Omental fat pad (tissue), 4 donors: Measurements from ENCODE around the gene LCOR. TPM values are rescaled to one million over a fixed set of nuclear protein-coding genes. Genes with fewer than 3 reads are reported as not detected.

Experiments
- ATAC-seq: fragments of 150-250 bp; one replicate; pipeline ENCODE4 v1.9.1; 2016; ENCODE audit warnings: mild to moderate bottlenecking, moderate library complexity; ENCODE audit not compliant: low FRiP score
- DNase-seq: peaks from one replicate; pipeline ENCODE4 v3.0.0-alpha.2; 2019; ENCODE audit warnings: low spot score
- total RNA-seq, 4 donors: library from RNA; depleted of rRNA; stranded (reverse); fragments of >200 nt; gene quantifications; one replicate each; pipeline ENCODE4 v1.1.0, GENCODE V29; 2016
- TF ChIP-seq, protein P1 (sequence below), 3 donors: fragments of 450-650 bp; IDR thresholded peaks; one replicate each; pipeline ENCODE4 v1.5.1; 2016 to 2017; ENCODE audit warnings: antibody characterized with exemption in 3 of 3, mild to moderate bottlenecking in 3 of 3, moderate library complexity in 2 of 3

LCOR gene
- total RNA-seq, 4 donors from 2014 or later: 19.1 to 82.0 (median 24.7) TPM

DNA sequence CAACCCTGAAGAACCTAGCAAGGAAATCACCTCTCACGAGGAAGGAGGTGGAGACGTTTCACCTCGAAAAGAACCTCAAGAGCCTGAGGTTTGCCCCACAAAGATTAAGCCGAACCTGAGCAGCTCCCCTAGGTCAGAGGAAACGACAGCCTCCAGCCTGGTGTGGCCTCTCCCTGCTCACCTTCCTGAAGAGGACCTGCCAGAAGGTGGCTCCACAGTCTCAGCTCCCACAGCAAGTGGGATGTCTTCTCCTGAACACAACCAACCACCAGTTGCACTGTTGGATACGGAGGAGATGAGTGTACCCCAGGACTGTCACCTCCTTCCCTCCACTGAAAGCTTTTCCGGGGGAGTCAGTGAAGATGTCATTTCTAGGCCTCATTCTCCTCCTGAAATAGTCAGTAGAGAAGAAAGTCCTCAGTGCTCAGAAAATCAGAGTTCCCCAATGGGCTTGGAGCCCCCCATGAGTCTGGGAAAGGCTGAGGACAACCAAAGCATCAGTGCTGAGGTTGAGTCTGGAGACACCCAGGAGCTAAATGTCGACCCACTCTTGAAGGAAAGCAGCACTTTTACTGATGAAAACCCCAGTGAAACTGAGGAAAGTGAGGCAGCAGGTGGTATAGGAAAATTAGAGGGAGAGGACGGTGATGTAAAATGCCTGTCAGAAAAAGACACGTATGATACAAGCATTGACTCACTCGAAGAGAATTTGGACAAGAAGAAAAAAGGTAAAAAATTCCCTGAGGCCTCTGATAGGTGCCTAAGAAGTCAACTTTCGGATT is 150.2 kb downstream of the LCOR start:
- DNase-seq (no peak), ATAC-seq (no peak)
- TF ChIP-seq, protein P1, sequence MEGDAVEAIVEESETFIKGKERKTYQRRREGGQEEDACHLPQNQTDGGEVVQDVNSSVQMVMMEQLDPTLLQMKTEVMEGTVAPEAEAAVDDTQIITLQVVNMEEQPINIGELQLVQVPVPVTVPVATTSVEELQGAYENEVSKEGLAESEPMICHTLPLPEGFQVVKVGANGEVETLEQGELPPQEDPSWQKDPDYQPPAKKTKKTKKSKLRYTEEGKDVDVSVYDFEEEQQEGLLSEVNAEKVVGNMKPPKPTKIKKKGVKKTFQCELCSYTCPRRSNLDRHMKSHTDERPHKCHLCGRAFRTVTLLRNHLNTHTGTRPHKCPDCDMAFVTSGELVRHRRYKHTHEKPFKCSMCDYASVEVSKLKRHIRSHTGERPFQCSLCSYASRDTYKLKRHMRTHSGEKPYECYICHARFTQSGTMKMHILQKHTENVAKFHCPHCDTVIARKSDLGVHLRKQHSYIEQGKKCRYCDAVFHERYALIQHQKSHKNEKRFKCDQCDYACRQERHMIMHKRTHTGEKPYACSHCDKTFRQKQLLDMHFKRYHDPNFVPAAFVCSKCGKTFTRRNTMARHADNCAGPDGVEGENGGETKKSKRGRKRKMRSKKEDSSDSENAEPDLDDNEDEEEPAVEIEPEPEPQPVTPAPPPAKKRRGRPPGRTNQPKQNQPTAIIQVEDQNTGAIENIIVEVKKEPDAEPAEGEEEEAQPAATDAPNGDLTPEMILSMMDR (IDR thresholded peaks at IDR 0.05): no peak

DNA sequence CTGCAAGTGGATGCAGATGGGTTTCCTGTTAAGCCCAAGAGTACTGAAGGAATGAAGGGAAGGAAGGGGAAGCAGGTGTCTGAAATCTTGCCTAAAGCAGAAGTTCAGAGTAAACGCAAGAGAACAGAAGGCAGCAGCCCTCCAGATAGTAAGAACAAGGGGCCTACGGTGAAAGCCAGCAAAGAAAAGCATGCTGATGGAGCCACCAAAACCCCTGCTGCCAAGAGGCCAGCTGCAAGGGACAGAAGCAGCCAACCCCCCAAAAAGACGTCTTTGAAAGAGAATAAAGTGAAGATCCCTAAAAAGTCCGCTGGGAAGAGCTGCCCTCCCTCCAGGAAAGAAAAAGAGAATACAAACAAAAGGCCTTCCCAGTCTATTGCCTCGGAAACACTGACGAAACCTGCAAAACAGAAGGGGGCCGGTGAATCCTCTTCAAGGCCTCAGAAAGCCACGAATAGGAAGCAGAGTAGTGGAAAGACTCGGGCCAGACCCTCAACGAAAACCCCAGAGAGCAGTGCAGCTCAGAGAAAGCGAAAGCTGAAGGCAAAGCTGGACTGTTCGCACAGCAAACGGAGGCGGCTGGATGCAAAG is 152.5 kb downstream of the LCOR start:
- TF ChIP-seq, protein P1 (IDR thresholded peaks at IDR 0.05): no peak
- DNase-seq: no peak
- ATAC-seq: no peak

- ATAC-seq (no peak), DNase-seq (no peak)
- TF ChIP-seq, protein P1 (IDR thresholded peaks at IDR 0.05): no peak
These were observed 154.2 kb downstream of the LCOR start for GRCh38 chr10:96986200-96986856.

GRCh38 chr10:96987141-96987841 is 155.2 kb downstream of the LCOR start:
- no peak for ATAC-seq
- no peak for DNase-seq
- TF ChIP-seq, protein P1 (IDR thresholded peaks at IDR 0.05): no peak

DNA sequence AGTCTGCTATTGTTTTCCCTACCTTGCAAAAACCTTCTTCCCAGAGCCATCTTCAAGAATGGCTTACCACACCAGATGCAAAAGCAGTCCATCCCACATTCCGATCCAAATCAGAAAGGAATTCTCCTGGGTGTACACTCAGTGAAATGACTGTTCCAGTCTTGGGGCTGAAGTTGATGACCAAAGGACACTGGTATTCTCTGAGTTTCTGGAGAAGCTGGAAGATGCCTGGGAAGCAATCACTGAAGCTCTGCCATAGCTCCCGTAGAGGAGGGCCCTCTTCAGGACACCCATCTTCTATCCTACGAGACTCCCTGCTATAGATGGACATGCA is 155.7 kb downstream of the LCOR start:
- TF ChIP-seq, protein P1 (IDR thresholded peaks at IDR 0.05): no peak
- no peak for DNase-seq
- ATAC-seq: no peak

- no peak for ATAC-seq
- TF ChIP-seq, protein P1 (IDR thresholded peaks at IDR 0.05): no peak
- no peak for DNase-seq
These were observed 156.3 kb downstream of the LCOR start for GRCh38 chr10:96988426-96988825.
